GM12875 (cell line): ENCODE results near the gene C2orf92.
"Not testable (repeated sequence)": the region's sequence is repeated elsewhere in the genome, so short reads cannot be mapped to it uniquely, and the experiment has no call there.

Source experiments
- H3K4me3 ChIP-seq: one replicate; pipeline ENCODE4 v1.5.1; 2011; ENCODE audit warnings: low read depth, low read length, control low read depth
- CTCF ChIP-seq: IDR thresholded peaks from 2 replicates; pipeline ENCODE4 v1.5.1; 2011; ENCODE audit warnings: low read depth, mild to moderate bottlenecking, control low read depth, inconsistent platforms, low read length, moderate library complexity, borderline replicate concordance; ENCODE audit not compliant: insufficient read depth

Gene C2orf92

DNA sequence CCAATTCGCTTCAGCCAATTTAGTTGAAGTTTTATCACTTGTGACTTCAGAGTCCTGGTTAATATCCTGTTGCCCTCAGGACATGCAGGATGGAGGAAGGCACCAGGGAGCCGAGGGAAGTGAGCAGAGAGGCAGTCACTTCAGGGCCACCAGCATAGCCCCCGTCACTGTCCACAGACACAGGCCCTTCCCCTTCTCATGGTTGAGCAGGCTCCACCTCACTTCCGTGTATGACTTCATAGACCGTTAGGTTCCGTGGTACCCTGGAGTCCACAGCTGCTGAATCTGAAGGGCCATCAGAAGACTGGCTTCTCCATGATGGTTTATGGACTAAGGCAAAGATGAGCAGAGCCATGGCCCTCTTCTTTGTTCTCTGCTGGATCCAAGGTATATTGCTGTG, at the start of gene C2orf92:
Gene C2orf92 (plus strand): TSS at position 266 of the 400 bp plus-strand sequence. CDS start 76 bp downstream, at position 342.
- no peak for TF ChIP-seq CTCF

GRCh38 chr2:97620492-97620891, 49.0 kb upstream of the C2orf92 start:
- H3K4me3 ChIP-seq = not testable (repeated sequence)

More for the DNA sequence above, at the start of gene C2orf92:
- no peak within 1 kb of the TSS for H3K4me3 ChIP-seq

DNA sequence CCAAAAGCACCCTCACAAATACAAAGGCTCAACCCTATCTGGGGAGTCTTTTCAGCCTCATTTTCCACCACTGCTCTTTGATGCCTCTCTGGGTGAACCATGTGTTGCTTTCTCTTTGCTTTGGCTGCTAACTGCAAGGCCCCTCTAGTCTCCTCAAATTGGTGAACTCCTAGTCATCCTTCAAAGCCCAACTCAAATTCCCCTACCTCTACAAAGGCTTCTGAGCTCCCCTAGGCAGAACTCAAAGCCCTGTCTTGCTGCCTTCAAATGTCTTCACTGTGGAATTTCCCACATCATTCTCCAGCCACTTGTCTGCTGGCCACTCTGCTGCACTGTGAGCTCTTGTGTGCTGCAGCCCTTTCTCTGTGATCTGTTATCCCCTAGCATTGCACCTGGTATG, 46.5 kb upstream of the C2orf92 start:
- H3K4me3 ChIP-seq = not testable (repeated sequence)

DNA sequence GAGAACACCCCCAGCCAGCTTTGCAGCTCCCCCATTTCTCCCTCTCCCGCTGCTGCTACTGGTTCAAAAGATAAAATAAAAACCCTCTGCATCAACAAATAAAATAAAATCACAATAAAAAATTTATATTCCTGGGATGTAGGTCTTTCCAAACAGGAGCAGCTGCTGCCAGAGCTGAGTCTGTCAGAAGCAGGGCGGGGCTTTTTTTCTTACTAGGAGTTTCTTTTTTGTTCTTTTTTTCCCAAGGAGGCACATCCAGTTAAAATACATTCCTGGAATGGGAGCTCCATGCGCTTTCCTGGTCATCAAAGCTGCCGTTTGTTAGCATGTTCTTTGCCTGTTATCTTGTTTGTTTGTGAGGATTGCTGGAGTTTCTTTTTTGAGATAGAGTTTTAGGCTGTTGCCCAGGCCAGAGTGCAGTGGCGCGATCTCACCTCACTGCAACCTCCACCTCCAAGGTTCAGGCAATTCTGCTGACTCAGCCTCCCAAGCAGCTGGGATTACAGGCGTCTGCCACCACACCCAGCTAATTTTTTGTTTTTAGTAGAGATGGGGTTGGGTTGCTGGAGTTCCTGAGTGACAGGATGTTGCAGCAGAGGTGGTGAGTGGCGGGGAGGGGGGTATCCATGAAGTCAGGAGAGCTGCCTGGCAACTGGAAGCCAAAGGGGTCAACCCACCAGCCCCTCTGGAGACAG, 44.0 kb upstream of the C2orf92 start:
- not testable (repeated sequence) for H3K4me3 ChIP-seq

GRCh38 chr2:97626049-97626430, 43.5 kb upstream of the C2orf92 start:
- not testable (repeated sequence) for H3K4me3 ChIP-seq

DNA sequence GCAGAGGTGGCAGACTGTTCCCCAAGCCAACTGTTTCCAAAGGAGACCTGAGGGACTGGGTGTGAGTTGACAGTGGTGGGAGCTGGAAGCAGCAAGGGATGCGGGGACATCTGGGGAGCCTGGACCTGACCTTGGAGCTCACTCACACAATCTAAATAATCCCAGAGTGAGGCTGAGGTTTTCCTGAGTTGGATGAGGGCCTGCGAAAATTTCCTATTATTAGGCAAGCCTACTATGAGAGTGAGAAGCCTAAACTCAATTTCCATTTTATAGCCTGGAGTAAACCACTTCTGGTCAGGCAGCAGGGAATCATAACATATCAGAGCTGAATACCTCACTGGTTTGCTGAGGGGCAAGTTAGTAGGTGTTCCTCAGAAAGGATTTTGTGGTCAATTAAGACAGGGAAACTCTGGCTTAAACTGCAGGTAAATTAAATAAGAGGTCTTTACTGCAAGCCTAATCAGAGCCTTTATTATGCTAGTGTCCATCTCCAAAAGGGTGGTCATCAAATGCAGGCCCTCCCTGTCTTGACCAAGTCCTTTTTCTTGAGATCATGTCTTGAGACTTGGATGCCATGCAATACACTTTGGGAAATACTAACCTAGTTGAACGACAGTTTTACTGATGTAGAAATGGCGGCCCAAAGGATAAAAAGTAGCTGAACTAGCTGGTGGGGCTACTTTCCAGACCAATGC, 25.3 kb upstream of the C2orf92 start:
- no peak overlapping the region for H3K4me3 ChIP-seq
- no peak for TF ChIP-seq CTCF

- peak overlapping the region; percentile 92 for H3K4me3 ChIP-seq
- no peak for TF ChIP-seq CTCF
Measured at GRCh38 chr2:97645112-97645694, 24.3 kb upstream of the C2orf92 start.

DNA sequence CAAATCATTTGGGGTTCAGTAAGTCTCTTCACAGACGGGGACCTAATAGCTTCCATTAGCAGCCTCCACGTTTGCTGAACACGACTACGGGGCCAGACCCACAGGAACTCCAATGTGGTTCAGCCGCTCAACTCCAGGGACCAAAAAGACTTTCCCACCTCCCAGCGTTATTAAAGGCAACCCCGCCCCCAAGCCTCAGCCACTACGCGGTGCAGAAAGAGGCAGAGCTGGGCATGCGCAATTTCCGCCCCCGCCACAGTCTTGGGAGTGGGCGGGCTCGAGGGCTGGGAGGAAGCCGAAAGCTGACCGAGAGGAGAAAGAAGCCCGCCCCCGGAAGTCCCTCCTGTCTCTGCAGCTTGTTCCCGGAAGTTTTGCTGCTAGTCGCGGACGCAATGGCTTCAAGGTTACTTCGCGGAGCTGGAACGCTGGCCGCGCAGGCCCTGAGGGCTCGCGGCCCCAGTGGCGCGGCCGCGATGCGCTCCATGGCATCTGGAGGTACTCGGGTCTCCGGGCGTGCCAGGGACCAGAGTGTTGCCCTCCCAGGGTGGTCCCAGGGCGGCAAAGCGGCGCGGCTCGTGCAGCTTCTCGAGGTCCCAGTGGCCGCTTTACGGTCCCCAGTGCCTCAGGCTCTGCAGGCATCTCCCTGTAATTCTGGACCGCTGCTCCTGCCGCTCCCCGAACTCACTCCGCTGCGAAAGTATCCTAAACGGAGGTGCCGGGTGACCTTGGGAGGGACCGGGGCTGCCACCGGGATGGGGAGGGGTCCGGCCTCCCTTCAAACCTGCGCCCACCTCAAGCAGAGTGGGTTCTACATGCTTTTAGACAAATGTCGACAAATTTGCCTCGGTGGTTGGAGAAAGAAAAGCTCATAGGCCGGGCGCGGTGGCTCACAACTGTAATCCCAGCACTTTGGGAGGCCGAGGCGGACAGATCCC, 23.6 kb upstream of the C2orf92 start, which contains the start of gene COX5B:
Gene COX5B (plus strand): TSS at position 368 of the 935 bp plus-strand sequence. CDS start 25 bp downstream, at position 393.
- TF ChIP-seq CTCF = no peak
- peak within 1 kb of the TSS; percentile 92 for H3K4me3 ChIP-seq

GRCh38 chr2:97646977-97647376, 22.5 kb upstream of the C2orf92 start:
- TF ChIP-seq CTCF = no peak
- H3K4me3 ChIP-seq = peak overlapping the region; percentile 92
